ENCODE measurements around the gene TIGD6.

DNA sequence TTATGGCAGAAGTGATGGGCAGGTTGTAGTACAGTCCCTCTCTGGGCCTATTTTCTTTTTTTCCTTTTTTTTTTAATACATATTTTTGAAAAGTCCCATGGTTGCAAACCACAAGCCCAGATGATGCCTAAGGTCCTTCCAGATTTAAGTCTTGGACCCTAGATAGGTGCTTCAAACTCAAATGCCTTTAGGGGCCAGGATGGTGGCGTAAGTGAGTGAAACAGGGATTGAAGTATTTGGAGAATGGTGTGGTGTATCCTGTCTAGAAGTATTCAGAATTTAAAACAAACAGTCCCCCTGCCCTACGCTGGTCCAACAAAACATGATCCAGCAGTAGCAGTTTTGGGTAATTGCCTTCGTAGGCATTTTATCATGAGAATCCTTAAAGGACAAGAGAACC is 2.2 kb downstream of the TIGD6 start:
- TF ChIP-seq EZH2 (IDR thresholded peaks at IDR 0.05; ENCODE audit: insufficient read depth, low read length) (no peak), CTCF (IDR thresholded peaks at IDR 0.05; ENCODE audit: insufficient read depth, low read depth, low read length) (no peak)

All from astrocyte (in vitro differentiated cells and primary cell).